Ishikawa (cell line): ENCODE measurements around the gene AHCYL1.

ENCODE experiments used
- CEBPB ChIP-seq: IDR thresholded peaks from 2 replicates; pipeline ENCODE4 v1.6.1; 2012
- CREB1 ChIP-seq: IDR thresholded peaks from 2 replicates; pipeline ENCODE4 v1.6.1; 2012; ENCODE audit warnings: low read depth
- EGR1 ChIP-seq: IDR thresholded peaks from 2 replicates; pipeline ENCODE4 v1.6.1; 2012
- EP300 ChIP-seq: IDR thresholded peaks from 2 replicates; pipeline ENCODE4 v1.6.1; 2012; ENCODE audit warnings: borderline replicate concordance
- FOXM1 ChIP-seq: IDR thresholded peaks from 2 replicates; pipeline ENCODE4 v1.6.1; 2012; ENCODE audit warnings: low read depth, borderline replicate concordance
- NFIC ChIP-seq: IDR thresholded peaks from 2 replicates; pipeline ENCODE4 v1.6.1; 2012
- RAD21 ChIP-seq: IDR thresholded peaks from 2 replicates; pipeline ENCODE4 v1.6.1; 2012; ENCODE audit warnings: low read depth
- TAF1 ChIP-seq: IDR thresholded peaks from 2 replicates; pipeline ENCODE4 v1.6.1; 2012; ENCODE audit warnings: low read depth, mild to moderate bottlenecking
- TCF12 ChIP-seq: IDR thresholded peaks from 2 replicates; pipeline ENCODE4 v1.6.1; 2012; ENCODE audit warnings: low read depth
- TEAD4 ChIP-seq: IDR thresholded peaks from 2 replicates; pipeline ENCODE4 v1.6.1; 2012
- YY1 ChIP-seq: IDR thresholded peaks from 2 replicates; pipeline ENCODE4 v1.6.1; 2012; ENCODE audit warnings: low read depth
- ZBTB7A ChIP-seq: IDR thresholded peaks from 2 replicates; pipeline ENCODE4 v1.6.1; 2012; ENCODE audit warnings: low read depth
- TF ChIP-seq, protein P1 (sequence below): IDR thresholded peaks from 2 replicates; pipeline ENCODE4 v1.6.1; 2012
- TF ChIP-seq, protein P2 (sequence below): IDR thresholded peaks from 2 replicates; pipeline ENCODE4 v1.6.1; 2012
- TF ChIP-seq, protein P3 (sequence below): IDR thresholded peaks from 2 replicates; pipeline ENCODE4 v1.6.1; 2012; ENCODE audit warnings: low read depth, mild to moderate bottlenecking

Gene AHCYL1

DNA sequence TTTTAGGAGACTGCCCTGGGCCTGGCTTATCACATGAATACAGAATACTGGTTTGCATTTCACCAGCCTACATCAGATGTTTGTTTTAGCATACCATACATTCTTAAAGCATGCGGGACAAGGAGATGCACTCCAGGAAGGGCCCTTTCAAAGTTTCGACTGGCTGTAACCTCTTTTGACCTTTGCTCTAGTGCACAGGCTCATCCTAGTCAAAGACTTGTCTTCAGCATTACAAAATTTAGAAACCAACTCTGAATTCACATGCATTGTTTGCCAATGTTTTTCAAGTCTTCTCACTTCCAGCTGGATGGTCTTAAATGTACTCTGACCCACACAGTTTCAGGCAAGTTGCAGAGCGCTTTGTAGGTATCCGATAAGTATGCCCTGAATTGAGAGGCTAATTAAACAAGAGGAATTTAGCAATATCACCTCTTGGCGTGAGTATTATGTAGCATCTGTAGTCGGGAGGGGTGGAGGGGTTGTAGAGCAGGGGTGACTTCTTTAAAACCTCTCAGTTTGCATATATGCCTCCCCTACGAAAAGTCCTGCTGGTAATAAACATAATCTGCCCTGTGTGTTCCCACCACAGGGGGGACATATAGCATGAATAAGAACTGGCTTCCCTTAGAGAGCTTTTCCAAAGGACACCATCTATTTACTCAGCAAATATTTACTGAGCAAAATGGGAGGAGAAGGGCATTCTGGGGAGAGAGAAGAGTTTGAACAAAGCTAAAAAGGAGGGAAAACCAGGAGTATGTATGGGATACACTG lies 24.4 kb upstream of the AHCYL1 start:
- TF ChIP-seq TEAD4 = peak; percentile 61
- no peak for TF ChIP-seq CEBPB

DNA sequence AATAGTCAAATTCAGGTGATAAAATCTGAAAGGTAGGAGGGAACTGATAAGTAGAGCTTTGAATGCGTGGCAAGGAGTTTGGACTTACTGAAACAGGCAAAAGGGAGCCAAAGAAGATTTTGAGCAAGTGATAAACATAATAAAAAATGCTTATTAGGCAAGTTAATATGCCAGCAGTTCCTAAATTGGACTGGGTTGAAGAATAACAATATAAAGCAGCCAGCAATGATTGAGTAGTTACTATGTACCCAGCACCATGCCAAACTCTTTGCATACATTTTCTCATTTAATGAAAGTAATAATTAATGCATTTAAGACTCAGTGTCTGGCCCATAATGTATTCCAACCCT lies 23.8 kb upstream of the AHCYL1 start:
- TF ChIP-seq FOXM1 (no peak), CREB1 (no peak), TCF12 (no peak)

DNA sequence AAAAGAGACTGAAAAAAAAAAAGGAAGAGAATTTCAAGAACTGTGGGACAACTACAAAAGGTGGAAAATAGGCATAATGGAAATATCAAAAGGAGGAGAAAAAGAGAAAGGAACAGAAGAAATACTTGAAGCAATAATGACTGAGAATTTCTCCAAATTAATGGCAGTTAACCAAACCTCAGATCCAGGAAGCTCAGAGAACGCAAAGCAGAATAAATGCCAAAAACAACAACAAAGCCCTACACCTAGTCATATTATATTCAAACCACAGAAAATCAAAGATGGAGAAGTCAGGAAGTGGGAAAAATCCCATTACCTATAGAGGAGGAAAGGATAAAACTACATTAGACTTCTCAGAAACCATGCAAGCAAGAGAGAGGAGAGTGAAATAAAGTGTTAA lies 20.7 kb upstream of the AHCYL1 start:
- TF ChIP-seq TAF1 = no peak
- TF ChIP-seq CREB1 = no peak
- TF ChIP-seq EGR1 = no peak

DNA sequence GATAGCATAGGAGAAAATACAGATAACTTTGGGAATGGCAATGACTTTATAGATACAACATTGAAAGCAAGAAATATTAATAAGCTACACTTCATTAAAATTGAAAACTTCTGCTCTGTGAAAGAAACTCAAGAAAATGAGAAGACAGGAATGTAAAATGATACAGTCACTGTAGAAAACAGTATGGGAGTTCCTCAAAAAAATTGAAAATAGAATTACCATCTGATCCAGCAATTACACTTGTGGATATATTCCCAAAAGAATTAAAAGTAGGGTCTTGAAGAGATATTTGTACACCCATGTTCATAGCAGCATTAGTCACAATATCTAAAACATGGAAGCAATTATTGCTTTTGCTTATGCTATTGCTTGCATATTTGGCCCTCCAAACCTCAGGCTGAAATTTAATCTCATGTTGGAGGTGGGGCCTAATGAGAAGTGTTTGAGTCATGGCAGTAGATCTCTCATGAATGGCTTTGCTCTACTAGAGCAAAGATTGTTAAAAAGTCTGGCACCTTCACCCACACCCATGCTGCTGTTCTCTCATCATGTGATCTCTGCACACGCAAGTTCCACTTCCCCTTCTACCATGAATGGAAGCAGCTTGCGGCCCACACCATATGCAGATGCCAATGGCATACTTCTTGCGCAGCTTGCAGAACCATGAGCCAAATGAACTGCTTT lies 15.3 kb upstream of the AHCYL1 start:
- TF ChIP-seq, protein P1, sequence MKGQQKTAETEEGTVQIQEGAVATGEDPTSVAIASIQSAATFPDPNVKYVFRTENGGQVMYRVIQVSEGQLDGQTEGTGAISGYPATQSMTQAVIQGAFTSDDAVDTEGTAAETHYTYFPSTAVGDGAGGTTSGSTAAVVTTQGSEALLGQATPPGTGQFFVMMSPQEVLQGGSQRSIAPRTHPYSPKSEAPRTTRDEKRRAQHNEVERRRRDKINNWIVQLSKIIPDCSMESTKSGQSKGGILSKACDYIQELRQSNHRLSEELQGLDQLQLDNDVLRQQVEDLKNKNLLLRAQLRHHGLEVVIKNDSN = peak; percentile 42; the same call in 1 of the 2 replicates
- TF ChIP-seq EGR1 = no peak

DNA sequence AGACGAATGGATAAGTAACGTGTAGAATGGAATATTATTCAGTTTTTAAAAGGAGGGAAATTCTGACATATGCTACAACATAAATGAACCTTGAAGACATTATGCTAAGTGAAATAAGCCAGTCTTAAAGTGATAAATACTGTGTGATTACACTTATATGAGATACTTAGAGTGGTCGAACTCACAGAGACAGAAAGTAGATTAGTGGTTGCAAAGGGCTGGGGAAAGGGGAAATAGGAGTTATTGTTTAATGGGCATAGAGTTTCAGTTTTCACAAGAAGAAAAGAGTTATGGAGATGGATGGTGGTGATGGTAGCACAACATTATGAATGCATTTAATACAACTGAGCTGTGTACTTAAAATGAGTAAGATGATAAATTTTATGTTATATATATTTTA lies 14.7 kb upstream of the AHCYL1 start:
- TF ChIP-seq YY1 = no peak
- no peak for TF ChIP-seq CEBPB
- TF ChIP-seq EP300 = no peak
- no peak for TF ChIP-seq ZBTB7A
- TF ChIP-seq TAF1 = no peak
- TF ChIP-seq NFIC = no peak
- TF ChIP-seq RAD21 = no peak
- TF ChIP-seq TEAD4 = no peak
- TF ChIP-seq CREB1 = no peak

DNA sequence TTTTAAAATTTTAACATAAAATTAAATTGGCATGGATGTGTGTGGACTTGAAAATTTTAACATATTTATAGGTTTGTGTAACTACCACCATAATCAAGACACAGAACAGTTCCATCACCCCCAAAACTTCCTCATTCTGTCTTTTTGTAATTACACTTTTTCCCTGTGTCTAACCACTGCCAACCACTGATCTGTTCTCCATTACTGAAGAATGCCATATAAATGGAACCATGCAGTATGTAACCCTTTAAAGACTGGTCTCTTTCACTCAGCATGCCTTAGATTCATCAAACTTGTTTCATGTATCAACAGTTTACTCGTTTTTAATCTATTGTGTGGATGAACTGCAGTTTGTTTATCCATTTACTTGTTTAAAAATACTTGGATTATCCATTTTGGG lies 13.0 kb upstream of the AHCYL1 start:
- TF ChIP-seq CEBPB = no peak
- no peak for TF ChIP-seq EP300
- no peak for TF ChIP-seq RAD21
- TF ChIP-seq ZBTB7A = no peak
- TF ChIP-seq, protein P2, sequence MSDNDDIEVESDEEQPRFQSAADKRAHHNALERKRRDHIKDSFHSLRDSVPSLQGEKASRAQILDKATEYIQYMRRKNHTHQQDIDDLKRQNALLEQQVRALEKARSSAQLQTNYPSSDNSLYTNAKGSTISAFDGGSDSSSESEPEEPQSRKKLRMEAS = no peak
- TF ChIP-seq, protein P3, sequence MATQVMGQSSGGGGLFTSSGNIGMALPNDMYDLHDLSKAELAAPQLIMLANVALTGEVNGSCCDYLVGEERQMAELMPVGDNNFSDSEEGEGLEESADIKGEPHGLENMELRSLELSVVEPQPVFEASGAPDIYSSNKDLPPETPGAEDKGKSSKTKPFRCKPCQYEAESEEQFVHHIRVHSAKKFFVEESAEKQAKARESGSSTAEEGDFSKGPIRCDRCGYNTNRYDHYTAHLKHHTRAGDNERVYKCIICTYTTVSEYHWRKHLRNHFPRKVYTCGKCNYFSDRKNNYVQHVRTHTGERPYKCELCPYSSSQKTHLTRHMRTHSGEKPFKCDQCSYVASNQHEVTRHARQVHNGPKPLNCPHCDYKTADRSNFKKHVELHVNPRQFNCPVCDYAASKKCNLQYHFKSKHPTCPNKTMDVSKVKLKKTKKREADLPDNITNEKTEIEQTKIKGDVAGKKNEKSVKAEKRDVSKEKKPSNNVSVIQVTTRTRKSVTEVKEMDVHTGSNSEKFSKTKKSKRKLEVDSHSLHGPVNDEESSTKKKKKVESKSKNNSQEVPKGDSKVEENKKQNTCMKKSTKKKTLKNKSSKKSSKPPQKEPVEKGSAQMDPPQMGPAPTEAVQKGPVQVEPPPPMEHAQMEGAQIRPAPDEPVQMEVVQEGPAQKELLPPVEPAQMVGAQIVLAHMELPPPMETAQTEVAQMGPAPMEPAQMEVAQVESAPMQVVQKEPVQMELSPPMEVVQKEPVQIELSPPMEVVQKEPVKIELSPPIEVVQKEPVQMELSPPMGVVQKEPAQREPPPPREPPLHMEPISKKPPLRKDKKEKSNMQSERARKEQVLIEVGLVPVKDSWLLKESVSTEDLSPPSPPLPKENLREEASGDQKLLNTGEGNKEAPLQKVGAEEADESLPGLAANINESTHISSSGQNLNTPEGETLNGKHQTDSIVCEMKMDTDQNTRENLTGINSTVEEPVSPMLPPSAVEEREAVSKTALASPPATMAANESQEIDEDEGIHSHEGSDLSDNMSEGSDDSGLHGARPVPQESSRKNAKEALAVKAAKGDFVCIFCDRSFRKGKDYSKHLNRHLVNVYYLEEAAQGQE = no peak
- no peak for TF ChIP-seq TAF1
- no peak for TF ChIP-seq YY1
- no peak for TF ChIP-seq EGR1
- TF ChIP-seq, protein P1 = no peak
- no peak for TF ChIP-seq CREB1
- TF ChIP-seq FOXM1 = no peak
- TF ChIP-seq TEAD4 = no peak
- no peak for TF ChIP-seq NFIC
- no peak for TF ChIP-seq TCF12

DNA sequence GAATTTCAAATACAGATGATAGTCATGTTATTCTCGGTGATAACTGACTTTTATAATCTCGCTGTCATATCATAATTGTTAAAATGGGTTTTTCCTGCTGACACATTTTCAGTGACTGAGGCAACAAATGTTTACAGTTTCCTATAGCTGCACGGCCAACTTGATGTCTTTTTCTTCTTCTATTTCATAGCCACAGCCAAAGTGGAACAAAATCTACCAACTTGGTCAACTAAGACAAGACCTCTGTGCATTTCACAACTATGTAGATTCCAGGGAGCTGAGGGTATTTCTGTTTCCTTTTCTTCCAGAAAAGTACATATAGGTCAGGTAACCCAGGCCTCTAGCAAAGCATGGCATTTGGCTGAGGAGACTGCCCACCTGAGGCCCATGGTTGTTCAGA lies 10.4 kb upstream of the AHCYL1 start:
- TF ChIP-seq TCF12 (no peak), TAF1 (no peak), CEBPB (no peak)
- TF ChIP-seq, protein P3 = no peak
